WI38 (cell line): ENCODE results near the gene LCOR.

Experiments
- H3K4me3 ChIP-seq: 2 replicates; pipeline ENCODE4 v1.5.1; 2011; ENCODE audit warnings: low read depth, mild to moderate bottlenecking, control low read depth, low read length
- CTCF ChIP-seq: IDR thresholded peaks from 2 replicates; pipeline ENCODE4 v1.5.1; 2012; ENCODE audit warnings: low read depth, mild to moderate bottlenecking, control low read depth, low read length

Gene LCOR

DNA sequence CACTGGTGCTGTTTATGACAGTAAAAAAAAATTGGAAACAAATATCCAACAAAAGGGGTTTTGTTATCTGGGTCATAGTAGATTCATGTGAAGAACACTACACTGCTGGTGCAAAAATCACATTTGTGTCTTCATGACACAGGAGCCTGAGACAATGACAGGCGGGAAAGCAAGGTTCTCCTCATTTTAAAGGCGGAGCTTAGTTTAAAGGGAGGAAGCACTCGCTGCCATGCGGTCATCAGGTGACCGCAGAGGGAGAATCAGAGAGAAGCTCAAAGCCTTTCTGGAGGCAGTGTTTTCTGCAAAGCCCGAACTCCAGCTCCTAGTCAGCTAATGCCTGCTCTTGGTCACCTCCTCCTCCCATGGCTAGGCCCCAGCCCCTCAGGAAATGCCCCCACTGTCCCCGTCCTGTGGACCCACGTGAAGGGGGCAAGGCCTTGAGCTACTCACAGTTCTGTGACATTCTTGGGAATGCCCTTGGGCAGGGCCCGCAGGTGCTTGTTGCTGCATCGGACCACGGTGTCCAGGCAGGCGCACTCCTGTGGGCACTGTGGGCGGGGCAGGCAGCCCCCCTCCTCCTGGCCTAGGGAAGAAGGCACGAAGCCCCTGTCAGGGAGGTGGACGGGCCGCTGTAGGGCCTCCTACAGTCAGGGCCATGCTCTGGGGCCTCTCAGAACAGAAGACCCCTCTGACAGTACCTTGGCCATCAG is 207.6 kb downstream of the LCOR start:
- no peak for TF ChIP-seq CTCF
- no peak overlapping the region for H3K4me3 ChIP-seq

DNA sequence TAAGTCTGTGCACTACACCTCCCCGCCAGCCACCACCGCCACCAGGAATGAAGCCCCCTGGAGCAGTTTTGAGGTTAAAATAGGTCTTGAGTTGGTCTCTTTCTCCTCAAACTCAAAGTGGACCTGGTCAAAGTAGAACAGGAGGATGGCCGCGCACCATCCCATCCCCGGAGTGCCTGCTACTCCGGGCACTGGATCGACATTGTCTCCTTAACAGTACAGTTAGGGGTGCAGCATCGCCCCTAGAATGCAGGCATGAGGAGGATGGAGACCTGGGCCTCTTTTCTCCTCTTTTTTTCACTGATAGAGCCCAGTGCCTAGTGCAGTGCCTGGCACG is 208.1 kb downstream of the LCOR start:
- H3K4me3 ChIP-seq, result no peak overlapping the region
- no peak for TF ChIP-seq CTCF

GRCh38 chr10:97040706-97041105 is 208.6 kb downstream of the LCOR start:
- no peak for TF ChIP-seq CTCF
- no peak overlapping the region for H3K4me3 ChIP-seq

- no peak overlapping the region for H3K4me3 ChIP-seq
- no peak for TF ChIP-seq CTCF
Measured at GRCh38 chr10:97042081-97042480, 210.0 kb downstream of the LCOR start.

- TF ChIP-seq CTCF, result no peak
- H3K4me3 ChIP-seq, result no peak overlapping the region
Measured at GRCh38 chr10:97042716-97043562, 210.8 kb downstream of the LCOR start.

GRCh38 chr10:97043563-97043855 is 211.4 kb downstream of the LCOR start:
- no peak for TF ChIP-seq CTCF

More at GRCh38 chr10:97043563-97043855, 211.4 kb downstream of the LCOR start:
- no peak overlapping the region for H3K4me3 ChIP-seq
